AG10803 (cell line): ENCODE measurements around the gene EGR4.

Source experiments
- DNase-seq: peaks from one replicate; pipeline ENCODE4 v3.0.0; 2010; ENCODE audit warnings: low read depth
- H3K4me3 ChIP-seq: 2 replicates; pipeline ENCODE4 v1.5.1; 2011; ENCODE audit warnings: mild to moderate bottlenecking, low read length, control low read depth
- CTCF ChIP-seq: conservative IDR thresholded peaks from 2 replicates; pipeline ENCODE4 v1.5.1; 2011; ENCODE audit warnings: mild to moderate bottlenecking, low read length, control low read depth, inconsistent platforms

Gene EGR4

DNA sequence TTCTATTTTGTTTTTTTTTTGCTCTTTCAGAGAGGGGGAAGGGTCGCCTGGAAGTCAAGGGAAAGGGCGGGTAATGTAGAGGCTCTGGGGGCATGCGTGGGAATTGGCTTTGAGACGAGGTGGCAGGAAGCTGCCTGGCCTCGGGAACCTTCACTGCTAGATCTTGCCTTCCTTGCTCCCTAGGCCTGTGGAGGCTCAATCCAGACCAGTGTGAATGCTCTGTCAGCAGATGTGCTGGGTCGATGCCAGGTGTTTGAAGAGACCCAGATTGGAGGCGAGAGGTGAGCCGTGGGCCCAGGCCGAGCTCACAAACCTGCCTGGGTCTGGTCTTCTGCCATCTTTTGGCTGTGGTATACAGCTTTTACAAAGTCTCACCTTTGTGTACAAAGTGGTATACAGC lies 43.7 kb downstream of the EGR4 start:
- no peak overlapping the region for H3K4me3 ChIP-seq
- no peak for TF ChIP-seq CTCF
- DNase-seq: no peak

GRCh38 chr2:73246850-73247249 lies 46.5 kb downstream of the EGR4 start:
- no peak overlapping the region for H3K4me3 ChIP-seq
- no peak for TF ChIP-seq CTCF
- no peak for DNase-seq

DNA sequence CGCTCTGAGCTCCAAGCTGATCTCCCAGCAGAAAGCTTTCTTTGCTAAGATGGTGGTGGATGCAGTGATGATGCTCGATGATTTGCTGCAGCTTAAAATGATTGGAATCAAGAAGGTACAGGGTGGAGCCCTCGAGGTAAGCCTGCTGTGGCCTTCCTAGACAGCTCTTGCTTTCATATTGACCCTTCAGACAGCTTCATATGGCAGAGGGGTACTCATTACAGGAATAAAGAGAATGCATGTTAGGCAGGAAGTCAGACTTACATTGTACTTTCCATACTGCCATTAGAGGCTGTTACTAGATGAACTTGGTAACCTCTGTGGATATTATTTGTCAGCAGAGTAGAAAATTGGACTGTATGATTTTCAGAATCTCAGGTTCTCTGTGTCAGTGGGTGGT lies 48.8 kb downstream of the EGR4 start:
- no peak for TF ChIP-seq CTCF
- DNase-seq: no peak
- no peak overlapping the region for H3K4me3 ChIP-seq

- peak; percentile 80 for DNase-seq
- no peak for TF ChIP-seq CTCF
- H3K4me3 ChIP-seq: no peak overlapping the region
Observed at GRCh38 chr2:73243884-73244570, 49.3 kb downstream of the EGR4 start.
